OCI-LY7 (cell line): ENCODE results near the gene SERINC2.
"Not testable (repeated sequence)": the region's sequence is repeated elsewhere in the genome, so short reads cannot be mapped to it uniquely, and the experiment has no call there.

Experiments used
- EZH2phosphoT487 ChIP-seq: fragments of 200-600 bp; sonication (generic); IDR thresholded peaks from 2 replicates; pipeline ENCODE4 v1.6.1; 2018; ENCODE audit warnings: low read depth, borderline replicate concordance, mild to moderate bottlenecking, mixed run types, antibody characterized with exemption, low read length, moderate library complexity, mixed read lengths
- TF ChIP-seq, protein P1 (sequence below): fragments of 200-600 bp; sonication (generic); conservative IDR thresholded peaks from 2 replicates; pipeline ENCODE4 v1.5.1; 2014; ENCODE audit warnings: mild to moderate bottlenecking, antibody characterized with exemption, low read length, moderate library complexity, mixed read lengths

DNA sequence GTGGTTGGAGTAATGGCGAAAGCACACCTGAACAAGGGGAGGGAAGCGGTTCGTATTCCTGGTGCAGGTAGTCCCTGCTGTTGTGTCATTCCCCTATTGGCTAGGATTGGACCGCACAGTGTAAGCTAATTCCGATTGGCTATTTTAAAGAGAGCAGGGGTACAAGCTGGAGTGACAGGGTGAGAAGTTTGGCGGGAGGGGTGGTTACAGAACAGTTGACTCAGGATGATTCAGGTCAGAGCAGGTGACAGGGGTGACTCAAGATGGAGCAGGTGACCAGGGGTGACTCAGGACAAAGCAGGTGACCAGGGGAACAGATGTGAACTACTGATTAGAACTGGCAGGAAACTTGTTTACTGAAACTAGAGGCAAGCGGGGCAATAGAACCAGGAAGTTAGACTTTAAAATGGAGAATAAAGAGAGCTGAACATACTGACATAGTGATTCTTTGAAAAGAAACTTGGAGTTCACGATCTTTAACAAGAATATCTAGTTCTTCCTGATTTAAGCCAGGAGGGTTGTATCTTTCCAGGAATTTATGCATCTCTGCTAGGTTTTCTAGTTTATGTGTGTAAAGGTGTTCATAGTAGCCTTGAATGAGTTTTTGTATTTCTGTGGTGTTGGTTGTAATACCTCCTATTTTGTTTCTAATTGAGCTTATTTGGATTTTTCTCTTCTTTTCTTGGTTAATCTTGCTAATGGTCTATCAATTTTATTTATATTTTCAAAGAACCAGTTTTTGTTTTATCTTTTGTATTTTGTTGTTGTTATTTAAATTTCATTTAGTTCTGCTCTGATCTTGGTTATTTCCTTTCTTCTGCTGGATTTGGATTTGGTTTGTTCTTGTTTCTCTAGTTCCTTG, 58.7 kb downstream of the SERINC2 start:
- TF ChIP-seq, protein P1, sequence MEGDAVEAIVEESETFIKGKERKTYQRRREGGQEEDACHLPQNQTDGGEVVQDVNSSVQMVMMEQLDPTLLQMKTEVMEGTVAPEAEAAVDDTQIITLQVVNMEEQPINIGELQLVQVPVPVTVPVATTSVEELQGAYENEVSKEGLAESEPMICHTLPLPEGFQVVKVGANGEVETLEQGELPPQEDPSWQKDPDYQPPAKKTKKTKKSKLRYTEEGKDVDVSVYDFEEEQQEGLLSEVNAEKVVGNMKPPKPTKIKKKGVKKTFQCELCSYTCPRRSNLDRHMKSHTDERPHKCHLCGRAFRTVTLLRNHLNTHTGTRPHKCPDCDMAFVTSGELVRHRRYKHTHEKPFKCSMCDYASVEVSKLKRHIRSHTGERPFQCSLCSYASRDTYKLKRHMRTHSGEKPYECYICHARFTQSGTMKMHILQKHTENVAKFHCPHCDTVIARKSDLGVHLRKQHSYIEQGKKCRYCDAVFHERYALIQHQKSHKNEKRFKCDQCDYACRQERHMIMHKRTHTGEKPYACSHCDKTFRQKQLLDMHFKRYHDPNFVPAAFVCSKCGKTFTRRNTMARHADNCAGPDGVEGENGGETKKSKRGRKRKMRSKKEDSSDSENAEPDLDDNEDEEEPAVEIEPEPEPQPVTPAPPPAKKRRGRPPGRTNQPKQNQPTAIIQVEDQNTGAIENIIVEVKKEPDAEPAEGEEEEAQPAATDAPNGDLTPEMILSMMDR = not testable (repeated sequence)
- not testable (repeated sequence) for TF ChIP-seq EZH2phosphoT487
